T-helper 17 cell (primary cell): ENCODE results near the gene CACNA2D3. TPM values are rescaled to one million over a fixed set of nuclear protein-coding genes. Genes with fewer than 3 reads are reported as not detected.
"Not testable (repeated sequence)": the region's sequence is repeated elsewhere in the genome, so short reads cannot be mapped to it uniquely, and the experiment has no call there.

Experiments used
- ATAC-seq: fragments of 150-1000 bp; cut with Tn5 transposase; 2 replicates; pipeline ENCODE4 v1.10.0; 2021; ENCODE audit warnings: mild to moderate bottlenecking, moderate library complexity
- DNase-seq, 3 donors: peaks; one replicate each; pipeline versions ENCODE4 v3.0.0 to v3.0.0-alpha.2; 2020 to 2021
- H3K9me3 ChIP-seq: one replicate; pipeline ENCODE4 v1.7.0; 2013; ENCODE audit warnings: low read length, mild to moderate bottlenecking; ENCODE audit not compliant: control insufficient read depth, poor library complexity, severe bottlenecking
- H3K27ac Mint-ChIP-seq: one replicate; pipeline ENCODE4 v1.8.0; 2022; ENCODE audit warnings: mild to moderate bottlenecking, moderate library complexity, mixed read lengths
- H3K27me3 Mint-ChIP-seq: one replicate; pipeline ENCODE4 v1.8.0; 2022; ENCODE audit warnings: mixed read lengths
- H3K36me3 Mint-ChIP-seq: one replicate; pipeline ENCODE4 v1.8.0; 2022; ENCODE audit warnings: low read depth, mixed read lengths
- H3K4me1 Mint-ChIP-seq: one replicate; pipeline ENCODE4 v1.8.0; 2022; ENCODE audit warnings: mild to moderate bottlenecking, mixed read lengths
- H3K4me3 Mint-ChIP-seq: one replicate; pipeline ENCODE4 v1.8.0; 2022; ENCODE audit warnings: mild to moderate bottlenecking, moderate library complexity, mixed read lengths
- total RNA-seq, 4 donors: library from RNA in 2 of 4; stranded (reverse) in 2 of 4; gene quantifications; one replicate each; pipeline ENCODE4 v1.2.3 and lab custom pipeline; 2022 to 2026

The CACNA2D3 gene
- total RNA-seq, 2 donors from 2014 or later = 0.08 TPM; not detected in 1

GRCh38 chr3:54116129-54116528, 6.2 kb upstream of the CACNA2D3 start:
- H3K4me1 Mint-ChIP-seq, H3K36me3 Mint-ChIP-seq, H3K9me3 ChIP-seq, H3K27ac Mint-ChIP-seq, ATAC-seq, DNase-seq, H3K4me3 Mint-ChIP-seq: not testable (repeated sequence)
- H3K27me3 Mint-ChIP-seq = peaks cover 32% of the 10 kb centered on the region

GRCh38 chr3:54120657-54121413, 1.5 kb upstream of the CACNA2D3 start:
- no peak for DNase-seq
- Mint-ChIP-seq H3K4me1 (no peaks in the 10 kb centered on the region), H3K4me3 (no peak overlapping the region), H3K27me3 (peaks cover 41% of the 10 kb centered on the region), H3K36me3 (no peaks in the 10 kb centered on the region), H3K27ac (no peak overlapping the region)
- H3K9me3 ChIP-seq = no peaks in the 10 kb centered on the region
- no peak for ATAC-seq

DNA sequence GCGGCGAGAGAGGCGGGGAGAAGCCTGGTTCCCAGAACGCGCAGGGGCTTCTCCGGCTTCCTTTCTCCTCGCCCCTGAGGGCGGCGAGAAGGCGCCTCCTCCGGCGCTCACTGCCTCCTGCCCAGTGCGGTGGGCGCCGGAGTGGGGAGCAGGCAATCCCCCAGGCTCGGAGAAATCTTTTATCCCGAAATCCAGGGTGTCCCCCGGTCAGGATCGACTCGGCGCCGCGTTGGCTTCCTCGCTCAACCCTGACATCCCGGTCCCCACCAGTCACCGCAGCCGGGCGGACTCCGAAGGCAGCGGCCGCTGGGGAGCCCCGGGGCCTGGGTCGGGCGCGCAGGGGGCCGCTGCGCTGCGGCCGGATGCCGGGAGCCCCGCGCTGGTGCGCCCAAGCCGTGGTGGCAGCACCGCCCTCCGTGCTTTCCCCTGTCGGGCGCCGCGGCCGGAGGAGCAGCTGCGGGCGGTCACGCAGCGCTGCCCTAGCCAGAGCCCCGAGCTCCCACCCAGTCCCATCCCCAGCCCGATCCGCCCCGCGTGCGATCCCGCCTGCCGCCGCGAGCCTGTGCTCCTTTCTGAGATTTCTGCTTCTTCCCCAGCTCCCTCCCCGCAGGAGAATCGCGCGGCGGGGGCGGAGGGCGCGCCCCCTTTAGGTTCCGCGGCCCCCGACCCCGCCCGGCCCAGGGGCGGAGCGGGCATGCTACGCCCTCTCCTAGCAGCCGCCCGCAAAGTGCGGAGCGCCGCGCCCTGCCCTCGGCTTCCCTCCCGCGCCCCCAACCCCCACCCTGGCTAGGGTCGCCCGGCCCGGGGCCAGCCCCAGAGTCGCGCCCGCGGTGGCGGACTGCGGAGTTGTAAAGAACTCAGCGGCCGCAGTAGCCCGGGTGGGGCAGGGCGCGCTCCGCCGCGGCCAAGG, 683 bp upstream of the CACNA2D3 start:
- no peaks in the 10 kb centered on the region for H3K4me1 Mint-ChIP-seq

GRCh38 chr3:54123003-54123775, 837 bp downstream of the CACNA2D3 start:
- Mint-ChIP-seq H3K4me3 (peak overlapping the region; percentile 70), H3K27ac (no peak overlapping the region), H3K27me3 (peaks cover 51% of the 10 kb centered on the region)

More for the DNA sequence above, 683 bp upstream of the CACNA2D3 start:
- H3K9me3 ChIP-seq = no peaks in the 10 kb centered on the region
- H3K27ac Mint-ChIP-seq = no peak overlapping the region
- H3K36me3 Mint-ChIP-seq = no peaks in the 10 kb centered on the region
- H3K27me3 Mint-ChIP-seq = peaks cover 44% of the 10 kb centered on the region
- no peak for DNase-seq
- ATAC-seq = no peak
- no peak overlapping the region for H3K4me3 Mint-ChIP-seq

GRCh38 chr3:54123776-54124196, 1.4 kb downstream of the CACNA2D3 start:
- H3K27me3 Mint-ChIP-seq = peaks cover 57% of the 10 kb centered on the region

More at GRCh38 chr3:54123003-54123775, 837 bp downstream of the CACNA2D3 start:
- no peak for ATAC-seq
- Mint-ChIP-seq H3K4me1 (no peaks in the 10 kb centered on the region), H3K36me3 (no peaks in the 10 kb centered on the region)
- DNase-seq = no peak
- H3K9me3 ChIP-seq = no peaks in the 10 kb centered on the region

DNA sequence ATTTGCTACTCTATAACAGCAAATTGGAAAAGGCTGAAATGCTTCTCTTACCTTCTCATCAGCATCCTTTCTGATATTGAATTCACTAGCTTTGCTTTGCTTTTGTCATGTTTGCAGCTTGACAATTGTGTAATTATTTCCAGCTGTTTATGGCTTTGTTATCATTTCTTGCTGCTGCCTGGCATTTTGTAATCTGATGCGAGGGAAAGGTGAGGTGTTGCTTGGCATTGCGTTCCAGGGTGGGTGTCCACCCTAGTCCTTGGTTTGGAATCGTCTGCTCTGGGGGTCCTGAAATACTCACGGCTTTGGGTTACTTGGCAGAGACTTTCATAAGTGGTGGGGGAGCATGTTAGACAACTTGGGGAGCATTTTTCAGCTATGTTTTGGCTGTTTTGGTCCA, 2.9 kb downstream of the CACNA2D3 start:
- DNase-seq = no peak
- H3K36me3 Mint-ChIP-seq = no peaks in the 10 kb centered on the region
- no peaks in the 10 kb centered on the region for H3K9me3 ChIP-seq
- H3K4me3 Mint-ChIP-seq = no peak overlapping the region
- H3K27ac Mint-ChIP-seq = no peak overlapping the region
- ATAC-seq = no peak
- no peaks in the 10 kb centered on the region for H3K4me1 Mint-ChIP-seq
- peaks cover 56% of the 10 kb centered on the region for H3K27me3 Mint-ChIP-seq

More at GRCh38 chr3:54123776-54124196, 1.4 kb downstream of the CACNA2D3 start:
- Mint-ChIP-seq H3K36me3 (no peaks in the 10 kb centered on the region), H3K4me1 (no peaks in the 10 kb centered on the region), H3K4me3 (no peak overlapping the region), H3K27ac (no peak overlapping the region)
- DNase-seq = no peak
- ATAC-seq = no peak
- no peaks in the 10 kb centered on the region for H3K9me3 ChIP-seq

DNA sequence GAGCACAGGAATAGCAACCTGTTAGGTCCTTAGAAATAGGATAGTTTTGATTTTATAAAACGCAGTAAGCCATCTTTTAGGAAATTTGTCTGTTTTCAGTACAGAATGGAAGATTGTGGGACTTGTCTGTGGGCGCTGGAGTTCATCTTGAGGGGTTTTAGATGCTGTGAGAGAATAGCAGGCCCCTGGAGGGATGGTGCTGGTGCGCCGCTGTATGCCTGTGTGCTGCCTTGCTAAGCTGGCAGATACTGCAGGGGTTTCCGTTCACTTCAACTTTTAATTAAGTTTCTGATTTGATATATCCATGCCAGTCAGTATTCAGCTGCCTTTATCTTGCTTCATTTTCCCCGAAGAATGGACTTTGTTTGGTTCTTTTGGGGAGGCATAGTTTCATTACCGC, 4.2 kb downstream of the CACNA2D3 start:
- Mint-ChIP-seq H3K4me1 (no peaks in the 10 kb centered on the region), H3K27me3 (peaks cover 61% of the 10 kb centered on the region), H3K4me3 (no peak overlapping the region), H3K27ac (no peak overlapping the region), H3K36me3 (no peaks in the 10 kb centered on the region)
- no peak for ATAC-seq
- no peaks in the 10 kb centered on the region for H3K9me3 ChIP-seq
- no peak for DNase-seq

GRCh38 chr3:54127499-54128056, 5.2 kb downstream of the CACNA2D3 start:
- Mint-ChIP-seq H3K36me3 (no peaks in the 10 kb centered on the region), H3K27ac (no peak overlapping the region), H3K4me1 (no peaks in the 10 kb centered on the region), H3K27me3 (peaks cover 61% of the 10 kb centered on the region), H3K4me3 (no peak overlapping the region)
- no peak for ATAC-seq
- DNase-seq = no peak
- H3K9me3 ChIP-seq = no peaks in the 10 kb centered on the region

DNA sequence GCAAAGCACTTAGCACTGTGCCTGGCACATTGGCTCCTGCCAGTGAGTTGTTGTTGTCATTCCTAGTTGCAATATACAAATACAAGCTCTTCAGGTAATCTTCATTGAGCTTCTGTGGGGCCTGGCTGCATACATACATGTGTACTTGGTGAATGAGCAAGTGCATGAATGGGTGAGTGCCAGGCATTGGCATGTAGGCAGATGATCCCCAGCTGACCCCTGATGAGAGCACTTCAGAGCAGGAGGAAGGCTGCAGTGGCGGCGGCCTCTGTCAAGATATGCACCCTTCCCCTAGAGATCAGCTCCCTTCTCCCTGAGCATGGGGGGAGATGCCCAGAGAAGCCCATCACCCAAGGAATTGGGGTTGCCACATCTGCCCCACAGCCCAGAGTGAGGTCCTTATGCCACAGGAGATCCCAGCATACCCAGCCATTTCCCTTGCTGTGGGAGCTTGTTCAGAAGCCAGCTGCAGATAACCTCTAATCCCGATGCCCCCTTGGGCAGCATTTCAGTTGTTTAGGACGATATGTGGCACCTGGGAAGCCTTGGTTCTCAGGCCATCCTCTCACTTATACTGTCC, 8.8 kb downstream of the CACNA2D3 start:
- Mint-ChIP-seq H3K27ac (no peak overlapping the region), H3K4me3 (no peak overlapping the region), H3K4me1 (no peaks in the 10 kb centered on the region), H3K36me3 (no peaks in the 10 kb centered on the region), H3K27me3 (peaks cover 50% of the 10 kb centered on the region)
- ATAC-seq (no peak), DNase-seq (no peak)
- H3K9me3 ChIP-seq = no peaks in the 10 kb centered on the region

GRCh38 chr3:54131890-54132289, 9.5 kb downstream of the CACNA2D3 start:
- no peak for DNase-seq
- Mint-ChIP-seq H3K36me3 (no peaks in the 10 kb centered on the region), H3K27ac (no peak overlapping the region), H3K27me3 (peaks cover 45% of the 10 kb centered on the region), H3K4me3 (no peak overlapping the region), H3K4me1 (peaks cover 1% of the 10 kb centered on the region)
- no peaks in the 10 kb centered on the region for H3K9me3 ChIP-seq
- no peak for ATAC-seq

DNA sequence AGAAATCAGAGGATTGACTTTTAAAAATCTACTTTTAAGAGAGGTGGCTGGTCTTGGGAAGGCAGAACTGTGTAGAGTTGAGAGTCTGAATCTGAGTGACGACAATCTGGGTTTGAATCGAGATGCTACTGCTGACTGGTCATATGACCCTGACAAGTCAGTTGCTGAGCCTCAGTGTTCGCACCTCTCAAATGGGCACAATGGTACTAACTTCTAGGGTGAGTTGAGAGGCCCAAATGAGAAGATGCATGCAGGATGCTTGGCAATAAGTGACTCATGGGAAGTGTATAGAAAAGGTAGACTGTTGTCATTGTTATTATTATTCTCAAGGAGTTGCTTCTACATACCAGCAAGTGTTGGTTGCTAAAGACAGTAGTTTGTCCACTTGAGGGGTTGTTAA, 10.3 kb downstream of the CACNA2D3 start:
- no peaks in the 10 kb centered on the region for H3K9me3 ChIP-seq
- ATAC-seq = no peak
- H3K27me3 Mint-ChIP-seq = peaks cover 44% of the 10 kb centered on the region
- H3K4me3 Mint-ChIP-seq = no peak overlapping the region
- no peak overlapping the region for H3K27ac Mint-ChIP-seq
- DNase-seq = no peak
- peaks cover 2% of the 10 kb centered on the region for H3K4me1 Mint-ChIP-seq
- H3K36me3 Mint-ChIP-seq = no peaks in the 10 kb centered on the region

- H3K4me3 Mint-ChIP-seq = no peak overlapping the region
- no peaks in the 10 kb centered on the region for H3K36me3 Mint-ChIP-seq
- ATAC-seq (no peak), DNase-seq (no peak)
- H3K9me3 ChIP-seq = no peaks in the 10 kb centered on the region
- H3K27ac Mint-ChIP-seq = no peak overlapping the region
- peaks cover 2% of the 10 kb centered on the region for H3K4me1 Mint-ChIP-seq
- peaks cover 44% of the 10 kb centered on the region for H3K27me3 Mint-ChIP-seq
These were observed 10.8 kb downstream of the CACNA2D3 start for GRCh38 chr3:54133196-54133595.
